GM13976 (cell line): ENCODE data around the gene NHEJ1.

Experiments
- DNase-seq: peaks from one replicate; pipeline ENCODE4 v3.0.0; 2012; ENCODE audit warnings: low spot score
- CTCF ChIP-seq: IDR thresholded peaks from 2 replicates; pipeline ENCODE4 v1.5.1; 2012; ENCODE audit warnings: borderline replicate concordance, mild to moderate bottlenecking; ENCODE audit not compliant: insufficient read depth; ENCODE audit errors: extremely low read depth, missing control alignments, control extremely low read depth
- in situ Hi-C: fragments of 300-500 bp; cut with MboI; formaldehyde crosslinking; loops from one replicate; pipeline ENCODE4 v1.12.0; 2022; ENCODE audit warnings: low sequenced_read_pairs, mixed read lengths, inconsistent platforms; ENCODE audit not compliant: unreplicated experiment

NHEJ1 gene

GRCh38 chr2:219025637-219026585 lies 134.7 kb downstream of the NHEJ1 start:
- in situ Hi-C loops = loop anchor here (25.0 kb wide), 1 partner anchor 286 kb away; the partner anchor contains the start of gene PTPRN
- DNase-seq = no peak
- no peak for TF ChIP-seq CTCF
